ENCODE data around the gene POM121.
"Not testable (repeated sequence)": the region's sequence is repeated elsewhere in the genome, so short reads cannot be mapped to it uniquely, and the experiment has no call there.

POM121 gene

GRCh38 chr7:72924733-72925545, at the start of gene POM121:
POM121 (plus strand) TSS chr7:72925095; CDS start chr7:72925122, 27 bp downstream.
- DNase-seq = peak; percentile 88

- DNase-seq = peak; percentile 81
These were observed 45.7 kb upstream of the POM121 start for GRCh38 chr7:72879079-72879736.

GRCh38 chr7:72879737-72880215, 45.1 kb upstream of the POM121 start:
- DNase-seq = peak; percentile 54

GRCh38 chr7:72891750-72892149, 33.1 kb upstream of the POM121 start:
- DNase-seq = not testable (repeated sequence)

DNA sequence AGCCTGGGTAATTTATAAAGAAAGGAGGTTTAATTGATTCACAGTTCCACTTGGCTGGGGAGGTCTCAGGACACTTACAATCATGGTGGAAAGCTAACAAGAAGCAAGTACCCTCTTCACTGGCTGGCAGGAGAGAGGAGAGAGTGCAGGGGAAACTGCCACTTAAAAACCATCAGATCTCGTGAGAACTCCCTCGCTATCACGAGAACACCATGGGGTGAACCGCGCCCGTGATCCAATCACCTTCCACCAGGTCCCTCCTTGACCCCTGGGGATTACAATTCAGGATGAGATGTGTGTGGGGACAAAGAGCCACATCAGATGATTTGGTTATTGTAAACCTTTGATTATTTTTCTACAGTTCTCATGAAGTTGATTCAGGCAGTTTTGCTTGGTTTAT, 20.2 kb upstream of the POM121 start:
- DNase-seq = not testable (repeated sequence)

DNA sequence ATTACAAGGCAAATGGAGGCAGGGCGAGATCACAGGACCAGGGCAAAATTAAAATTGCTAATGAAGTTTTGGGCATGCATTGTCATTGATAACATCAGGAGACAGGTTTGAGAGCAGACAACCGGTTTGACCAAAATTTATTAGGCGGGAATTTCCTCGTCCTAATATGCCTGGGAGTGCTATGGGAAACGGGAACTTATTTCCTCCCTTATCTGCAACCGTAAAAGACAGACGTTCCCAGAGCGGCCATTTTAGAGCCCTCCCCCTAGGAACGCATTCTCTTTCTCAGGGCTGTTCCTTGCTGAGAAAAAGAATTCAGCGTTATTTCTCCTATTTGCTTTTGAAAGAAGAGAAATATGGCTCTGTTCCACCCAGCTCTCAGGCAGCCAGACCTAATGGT, 16.5 kb upstream of the POM121 start:
- DNase-seq = not testable (repeated sequence)

DNA sequence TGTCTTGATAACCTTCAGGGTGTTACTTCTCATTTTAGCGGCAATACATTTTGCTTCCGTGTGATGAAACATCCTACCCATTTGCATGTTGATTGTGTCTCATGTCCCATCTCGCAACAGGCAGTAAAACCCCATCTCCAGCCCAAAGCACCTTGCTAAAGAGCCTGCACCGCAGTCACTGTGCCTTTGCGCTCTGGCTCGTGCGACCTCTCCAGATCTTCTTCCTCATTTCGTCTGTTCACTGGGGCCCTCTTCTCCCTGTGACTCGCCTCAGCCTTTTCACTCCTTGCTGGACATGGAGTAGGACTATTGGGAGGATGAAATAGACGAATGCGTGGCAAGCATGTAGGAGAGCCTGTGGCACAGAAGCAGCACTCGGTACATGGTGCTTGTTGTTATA, 13.5 kb upstream of the POM121 start:
- DNase-seq = not testable (repeated sequence)

DNA sequence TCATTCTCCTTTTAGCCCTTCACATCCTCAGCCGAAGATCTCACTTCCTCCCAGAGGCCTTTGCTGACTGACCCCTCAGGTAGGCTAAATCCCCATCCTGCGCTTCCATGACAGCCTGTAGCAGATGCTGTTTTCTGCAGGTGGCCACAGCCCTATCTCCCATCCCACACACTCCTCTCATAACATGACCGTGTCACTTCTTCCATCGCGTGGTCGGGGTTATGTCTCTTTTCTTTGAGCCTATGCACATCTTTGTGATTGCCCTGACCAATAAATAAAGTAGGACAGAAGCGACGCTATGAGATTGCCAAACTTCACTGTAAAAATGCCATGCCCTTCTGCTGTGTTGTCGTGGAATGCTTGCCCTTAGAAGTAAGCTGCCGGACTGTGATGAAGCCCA, 11.1 kb upstream of the POM121 start:
- DNase-seq = not testable (repeated sequence)

GRCh38 chr7:72914756-72915525, 10.0 kb upstream of the POM121 start:
- DNase-seq = peak; percentile 66

DNA sequence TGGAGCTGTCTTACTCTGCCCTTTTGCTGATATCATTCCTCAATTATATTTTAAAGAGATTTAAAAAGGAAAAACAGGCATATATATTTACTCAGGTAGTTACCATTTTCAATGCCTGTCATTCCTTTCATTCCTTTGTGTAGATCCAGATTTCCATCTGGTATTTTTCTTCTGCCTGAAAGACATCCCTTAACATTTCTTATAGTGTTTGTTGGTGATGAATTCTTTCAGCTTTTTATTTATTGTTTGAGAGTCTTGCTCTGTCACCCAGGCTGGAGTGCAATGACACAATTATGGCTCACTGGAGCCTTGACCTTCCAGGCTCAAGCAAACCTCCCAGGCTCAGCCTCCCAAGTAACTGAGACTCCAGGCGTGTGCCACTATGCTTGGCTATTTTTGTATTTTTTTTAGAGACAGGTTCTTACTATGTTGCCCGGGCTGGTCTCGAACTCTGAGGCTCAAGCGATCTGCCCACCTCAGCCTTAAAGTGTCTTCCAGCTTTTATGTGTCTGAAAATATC, 5.6 kb upstream of the POM121 start:
- no peak for DNase-seq

- no peak for DNase-seq
These were observed 536 bp upstream of the POM121 start for GRCh38 chr7:72924386-72924732.

GRCh38 chr7:72925546-72926120, 738 bp downstream of the POM121 start:
- no peak for DNase-seq

GRCh38 chr7:72927791-72928190, 2.9 kb downstream of the POM121 start:
- DNase-seq = not testable (repeated sequence)

- not testable (repeated sequence) for DNase-seq
These were observed 3.3 kb downstream of the POM121 start for GRCh38 chr7:72928216-72928615.

DNA sequence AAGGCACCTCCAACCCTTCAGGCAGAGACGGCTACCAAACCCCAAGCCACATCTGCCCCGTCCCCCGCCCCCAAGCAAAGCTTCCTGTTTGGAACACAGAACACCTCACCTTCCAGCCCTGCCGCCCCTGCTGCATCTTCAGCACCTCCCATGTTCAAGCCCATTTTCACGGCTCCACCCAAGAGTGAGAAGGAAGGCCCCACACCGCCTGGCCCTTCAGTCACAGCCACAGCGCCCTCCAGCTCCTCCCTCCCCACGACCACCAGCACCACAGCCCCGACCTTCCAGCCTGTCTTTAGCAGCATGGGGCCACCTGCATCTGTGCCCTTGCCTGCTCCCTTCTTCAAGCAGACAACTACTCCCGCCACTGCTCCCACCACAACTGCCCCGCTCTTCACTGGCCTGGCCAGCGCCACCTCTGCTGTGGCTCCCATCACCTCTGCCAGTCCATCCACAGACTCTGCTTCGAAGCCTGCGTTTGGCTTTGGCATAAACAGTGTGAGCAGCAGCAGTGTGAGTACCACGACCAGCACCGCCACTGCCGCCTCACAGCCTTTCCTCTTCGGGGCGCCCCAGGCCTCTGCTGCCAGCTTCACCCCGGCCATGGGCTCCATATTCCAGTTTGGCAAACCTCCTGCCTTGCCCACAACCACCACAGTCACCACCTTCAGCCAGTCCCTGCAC, 17.3 kb downstream of the POM121 start:
- DNase-seq = peak; percentile 16

DNA sequence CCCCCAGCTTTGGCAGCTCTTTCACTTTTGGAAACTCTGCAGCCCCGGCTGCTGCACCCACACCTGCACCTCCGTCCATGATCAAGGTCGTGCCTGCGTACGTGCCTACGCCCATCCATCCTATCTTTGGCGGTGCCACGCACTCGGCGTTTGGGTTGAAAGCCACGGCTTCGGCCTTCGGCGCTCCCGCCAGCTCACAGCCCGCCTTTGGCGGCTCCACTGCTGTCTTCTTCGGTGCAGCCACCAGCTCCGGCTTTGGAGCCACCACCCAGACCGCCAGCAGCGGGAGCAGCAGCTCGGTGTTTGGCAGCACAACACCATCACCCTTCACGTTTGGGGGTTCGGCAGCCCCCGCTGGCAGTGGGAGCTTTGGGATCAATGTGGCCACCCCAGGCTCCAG, 18.1 kb downstream of the POM121 start:
- DNase-seq = not testable (repeated sequence)

DNA sequence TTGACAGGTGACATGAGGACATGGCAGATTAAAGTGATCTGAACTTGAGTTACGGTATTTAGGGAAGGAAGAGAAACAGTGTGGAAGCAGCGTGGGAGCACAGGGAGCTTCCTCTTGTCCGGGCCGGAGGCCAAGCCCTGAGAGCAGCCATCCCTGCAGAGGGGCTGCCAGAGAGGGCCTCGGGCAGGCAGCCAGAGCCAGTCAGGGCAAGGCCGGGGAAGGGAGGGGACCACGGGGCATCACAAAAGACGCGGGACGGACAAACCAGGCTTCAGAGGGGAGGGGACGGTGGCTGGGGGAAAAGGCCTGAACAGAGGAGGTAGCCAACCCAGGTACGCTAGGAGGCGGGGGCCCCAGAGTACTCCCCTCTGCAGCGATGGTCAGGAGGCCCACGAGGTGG, 20.0 kb downstream of the POM121 start:
- not testable (repeated sequence) for DNase-seq

- not testable (repeated sequence) for DNase-seq
These were observed 20.7 kb downstream of the POM121 start for GRCh38 chr7:72945597-72945996.

DNA sequence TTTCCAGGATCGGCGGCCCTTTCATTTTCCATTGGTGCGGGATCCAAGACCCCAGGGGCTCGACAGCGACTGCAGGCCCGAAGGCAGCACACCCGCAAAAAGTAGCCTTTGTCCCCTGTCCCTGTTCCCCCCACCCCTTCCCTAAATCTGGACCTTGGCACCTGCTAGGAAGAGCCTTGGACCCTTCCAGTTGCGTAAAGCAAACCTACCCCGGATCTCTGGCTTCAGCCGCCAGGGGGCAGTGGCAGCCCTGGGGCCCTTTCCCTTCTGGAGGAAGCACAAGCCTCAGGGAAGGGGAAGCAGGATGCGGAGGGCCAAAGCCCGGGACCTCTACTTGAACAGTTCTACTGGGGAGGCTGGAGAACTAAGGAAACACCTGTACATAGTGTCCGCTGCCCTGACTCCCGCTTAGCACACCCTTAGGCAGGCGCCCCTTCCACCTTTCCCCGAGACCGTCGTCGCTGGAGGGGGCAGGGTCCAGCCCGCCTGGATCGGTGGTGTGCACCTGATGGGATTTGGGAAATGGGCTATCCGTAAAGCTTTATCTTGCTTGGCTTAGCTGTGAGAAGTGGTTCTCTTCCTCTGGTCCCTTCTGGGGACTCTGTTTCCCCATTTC, 21.3 kb downstream of the POM121 start:
- not testable (repeated sequence) for DNase-seq

- not testable (repeated sequence) for DNase-seq
These were observed 23.8 kb downstream of the POM121 start for GRCh38 chr7:72948714-72949113.

GRCh38 chr7:72949276-72949675, 24.4 kb downstream of the POM121 start:
- DNase-seq = not testable (repeated sequence)

GRCh38 chr7:72949686-72950085, 24.8 kb downstream of the POM121 start:
- not testable (repeated sequence) for DNase-seq

All from CD4-positive, alpha-beta T cell treated with Interleukin-10 for 1 hour (primary cell).